H1 (cell line): ENCODE data around the gene PPP4R1. TPM values are rescaled to one million over a fixed set of nuclear protein-coding genes. Genes with fewer than 3 reads are reported as not detected.

Experiments used
- CTCF ChIA-PET: fragments of 300-600 bp; sonication (Branson Sonifier 250); formaldehyde crosslinking; loops from one replicate; lab custom pipeline; 2021; ENCODE audit not compliant: partially characterized antibody; lab: Charles Lee
- POLR2A ChIA-PET: fragments of 300-600 bp; sonication (Branson Sonifier 250); formaldehyde crosslinking; loops from one replicate; lab custom pipeline; 2021; ENCODE audit warnings: inconsistent platforms; ENCODE audit not compliant: partially characterized antibody; lab: Charles Lee
- DNase-seq, 2 experiments: peaks; one replicate each; pipeline versions ENCODE4 v3.0.0 to v3.0.0-alpha.2; 2010 to 2022; ENCODE audit warnings: low spot score in 2 of 2, low read depth in 1 of 2, mixed read lengths in 1 of 2
- FAIRE-seq: peaks from 2 replicates; lab custom pipeline; 2011; peaks lifted over from hg19 to GRCh38; lab: Jason Lieb, UNC
- H2AFZ ChIP-seq: 2 replicates; pipeline ENCODE4 v1.8.1; 2012; ENCODE audit warnings: low read length, inconsistent platforms
- H2AK5ac ChIP-seq: 2 replicates; pipeline ENCODE4 v1.6.1; 2013; ENCODE audit warnings: low read depth, low read length
- H2BK120ac ChIP-seq: replicated peaks from 2 replicates; pipeline ENCODE3; 2013; ENCODE audit warnings: low read depth, low read length, inconsistent platforms
- H2BK12ac ChIP-seq: 2 replicates; pipeline ENCODE4 v1.6.1; 2013; ENCODE audit warnings: low read depth, low read length
- H2BK15ac ChIP-seq: 2 replicates; pipeline ENCODE4 v1.6.1; 2013; ENCODE audit warnings: low read length
- H2BK20ac ChIP-seq: 2 replicates; pipeline ENCODE4 v1.6.1; 2013; ENCODE audit warnings: low read length
- H2BK5ac ChIP-seq: 2 replicates; pipeline ENCODE4 v1.6.1; 2013; ENCODE audit warnings: low read depth, low read length
- H3K14ac ChIP-seq: 2 replicates; pipeline ENCODE4 v1.6.1; 2013; ENCODE audit warnings: inconsistent platforms; ENCODE audit not compliant: insufficient read length
- H3K18ac ChIP-seq: 2 replicates; pipeline ENCODE4 v1.6.1; 2013; ENCODE audit warnings: low read length; ENCODE audit errors: extremely low read depth
- H3K23ac ChIP-seq: 2 replicates; pipeline ENCODE4 v1.6.1; 2013; ENCODE audit warnings: inconsistent platforms; ENCODE audit not compliant: insufficient read length
- H3K23me2 ChIP-seq: 2 replicates; pipeline ENCODE4 v1.6.1; 2013; ENCODE audit warnings: low read depth, low read length
- H3K27ac ChIP-seq: 2 replicates; pipeline ENCODE4 v1.6.1; 2011; ENCODE audit warnings: low read depth, low read length, inconsistent platforms
- H3K27me3 ChIP-seq, 4 experiments: replicated peaks in 1 of 4; 1 replicate in 1 of 4; 2 replicates in 3 of 4; pipeline versions ENCODE4 v1.6.1 to v1.8.1; 2011 to 2013; ENCODE audit warnings: low read length in 3 of 4, mild to moderate bottlenecking in 3 of 4, inconsistent platforms in 2 of 4, mixed read lengths in 2 of 4, moderate library complexity in 1 of 4; ENCODE audit not compliant: control insufficient read depth in 3 of 4, insufficient read depth in 3 of 4; ENCODE audit errors: extremely low read depth in 1 of 4
- H3K36me3 ChIP-seq, 4 experiments: 2 replicates each; pipeline versions ENCODE4 v1.6.1 to v1.8.1; 2011 to 2013; ENCODE audit warnings: mild to moderate bottlenecking in 4 of 4, low read length in 3 of 4, moderate library complexity in 2 of 4, control low read depth in 1 of 4, inconsistent platforms in 1 of 4; ENCODE audit not compliant: insufficient read depth in 4 of 4, control insufficient read depth in 2 of 4
- H3K4ac ChIP-seq: replicated peaks from 2 replicates; pipeline ENCODE3; 2013; ENCODE audit warnings: low read length, low read depth, mixed read lengths, inconsistent platforms; ENCODE audit not compliant: insufficient read length
- H3K4me1 ChIP-seq, 4 experiments: replicated peaks in 1 of 4; 1 replicate in 1 of 4; 2 replicates in 3 of 4; pipeline versions ENCODE4 v1.6.1 to v1.8.1; 2011 to 2013; ENCODE audit warnings: low read length in 3 of 4, inconsistent platforms in 2 of 4, mixed read lengths in 1 of 4; ENCODE audit not compliant: insufficient read depth in 4 of 4, control insufficient read depth in 3 of 4
- H3K4me2 ChIP-seq, 2 experiments: 2 replicates each; pipeline versions ENCODE4 v1.6.1 to v1.8.1; 2011 to 2013; ENCODE audit warnings: low read depth in 2 of 2, low read length in 2 of 2, control low read depth in 1 of 2, inconsistent platforms in 1 of 2, mild to moderate bottlenecking in 1 of 2; ENCODE audit not compliant: insufficient read depth in 1 of 2
- H3K4me3 ChIP-seq, 4 experiments: fragments of 200-600, 300-600 bp in 1 of 4; sonication (generic), shearing (Covaris generic), sonication (Bioruptor Twin) in 1 of 4; 2 replicates each; pipeline versions ENCODE4 v1.5.1 to v1.8.1; 2011 to 2016; ENCODE audit warnings: low read length in 4 of 4, low read depth in 3 of 4, control low read depth in 2 of 4, inconsistent platforms in 2 of 4, mild to moderate bottlenecking in 2 of 4, mixed read lengths in 1 of 4, moderate library complexity in 1 of 4; ENCODE audit not compliant: insufficient read depth in 2 of 4; ENCODE audit errors: extremely low read depth in 1 of 4
- H3K56ac ChIP-seq: replicated peaks from 2 replicates; pipeline ENCODE3; 2013; ENCODE audit warnings: low read depth, mild to moderate bottlenecking, mixed read lengths, low read length, inconsistent platforms; ENCODE audit not compliant: insufficient read length
- H3K79me1 ChIP-seq: 2 replicates; pipeline ENCODE4 v1.6.1; 2013; ENCODE audit warnings: low read depth, low read length, control low read depth
- H3K79me2 ChIP-seq, 2 experiments: 2 replicates each; pipeline versions ENCODE4 v1.6.1 to v1.8.1; 2012 to 2013; ENCODE audit warnings: low read length in 2 of 2, mild to moderate bottlenecking in 2 of 2, inconsistent platforms in 1 of 2; ENCODE audit not compliant: insufficient read depth in 2 of 2, control insufficient read depth in 1 of 2
- H3K9ac ChIP-seq, 4 experiments: replicated peaks in 1 of 4; 1 replicate in 1 of 4; 2 replicates in 3 of 4; pipeline versions ENCODE4 v1.6.1 to v1.8.1; 2011 to 2013; ENCODE audit warnings: low read depth in 3 of 4, low read length in 3 of 4, control low read depth in 2 of 4, mild to moderate bottlenecking in 2 of 4, moderate library complexity in 2 of 4, inconsistent platforms in 1 of 4; ENCODE audit errors: extremely low read depth in 1 of 4
- H3K9me3 ChIP-seq, 2 experiments: 2 replicates each; pipeline versions ENCODE4 v1.6.1 to v1.8.1; 2012 to 2013; ENCODE audit warnings: mild to moderate bottlenecking in 2 of 2, moderate library complexity in 2 of 2, control low read depth in 1 of 2, inconsistent platforms in 1 of 2, low read depth in 1 of 2, low read length in 1 of 2, mixed read lengths in 1 of 2; ENCODE audit not compliant: insufficient read depth in 2 of 2
- H4K20me1 ChIP-seq, 2 experiments: replicated peaks in 1 of 2; 2 replicates each; pipeline versions ENCODE3 to v1.8.1; 2011 to 2013; ENCODE audit warnings: inconsistent platforms in 2 of 2, low read length in 2 of 2, mild to moderate bottlenecking in 1 of 2; ENCODE audit not compliant: insufficient read depth in 2 of 2, control insufficient read depth in 1 of 2
- H4K5ac ChIP-seq: 2 replicates; pipeline ENCODE4 v1.6.1; 2013; ENCODE audit warnings: low read length, low read depth, mixed read lengths, inconsistent platforms; ENCODE audit not compliant: insufficient read length
- H4K8ac ChIP-seq: 2 replicates; pipeline ENCODE4 v1.8.0; 2013; ENCODE audit warnings: mild to moderate bottlenecking, moderate library complexity, low read length, inconsistent platforms; ENCODE audit not compliant: insufficient read depth; ENCODE audit errors: extremely low read depth
- H4K91ac ChIP-seq: replicated peaks from 2 replicates; pipeline ENCODE3; 2013; ENCODE audit warnings: low read length, mixed read lengths, inconsistent platforms; ENCODE audit not compliant: insufficient read length
- JUN ChIP-seq: IDR thresholded peaks from 2 replicates; pipeline ENCODE4 v1.6.1; 2011; ENCODE audit warnings: low read depth, mild to moderate bottlenecking, improper control_type of control experiment, low read length
- TBP ChIP-seq: IDR thresholded peaks from 2 replicates; pipeline ENCODE4 v1.6.1; 2011; ENCODE audit warnings: low read depth, low read length, improper control_type of control experiment
- WGBS, 2 experiments: shearing (Covaris generic) in 1 of 2; methylation state at CpG; one replicate each; pipeline versions ENCODE4 v1.1.6 to v1.1.7; 2013 to 2015; ENCODE audit warnings: low lambda C conversion rate in 2 of 2, mixed read lengths in 2 of 2, inconsistent platforms in 1 of 2, low coverage in 1 of 2, missing lambda C conversion rate in 1 of 2; ENCODE audit not compliant: insufficient replicate concordance in 2 of 2, insufficient coverage in 1 of 2, insufficient read length in 1 of 2; ENCODE audit errors: extremely low coverage in 1 of 2, missing lambda C conversion rate in 1 of 2; 5-methylcytosine and 5-hydroxymethylcytosine counted together
- polyA plus RNA-seq, 7 experiments: library from polyadenylated mRNA; depleted of rRNA in 3 of 7; stranded (reverse) in 5 of 7; unstranded in 2 of 7; fragments of >200 nt in 5 of 7; fragments of 200-250 nt in 2 of 7; gene quantifications; 1 replicate in 5 of 7; 2 replicates in 1 of 7; 4 replicates in 1 of 7; pipeline versions ENCODE4 v1.2.1 to v1.2.3, GENCODE V29; 2011 to 2013; ENCODE audit warnings: missing spikeins in 2 of 7, mixed read lengths in 2 of 7
- total RNA-seq: library from RNA; stranded (reverse); fragmentation: NEBNext Ultra II Directional; extraction: Animal tissue kit (Norgen Biotek cat#: 25700); gene quantifications from 2 replicates; pipeline ENCODE4 v1.2.1, GENCODE V29; 2021

PPP4R1 gene
- total and polyA plus RNA-seq, 2 of the 8 experiments (the other 6 are each of a cell fraction or from before 2014, with no cell fraction given) = 67.4 to 96.1 TPM

DNA sequence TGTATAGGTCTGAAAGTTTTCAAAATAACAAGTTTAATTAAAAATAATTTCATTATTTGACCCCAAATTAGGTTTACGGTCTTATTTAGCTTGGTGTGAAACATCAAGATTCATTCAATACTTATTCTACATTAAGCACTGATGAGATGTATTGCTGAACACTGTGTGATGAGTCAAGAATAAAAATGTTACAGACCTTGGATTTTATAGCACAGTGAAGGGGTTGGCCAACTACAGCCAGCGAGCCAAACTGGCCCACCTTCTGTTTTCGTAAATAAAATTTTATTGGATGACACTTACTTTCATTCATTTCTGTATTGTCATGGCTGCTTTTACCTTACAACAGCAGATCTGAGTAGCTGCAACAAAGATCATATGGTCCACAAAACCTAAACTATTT, 8.3 kb downstream of the PPP4R1 start:
- H3K79me2 ChIP-seq = peaks cover 6 to 92% of the 10 kb centered on the region in 2 experiments

More for the DNA sequence above, 8.3 kb downstream of the PPP4R1 start:
- DNase-seq (no peak), FAIRE-seq (no peak)
- Histone ChIP-seq H3K4ac (no peak overlapping the region), H2BK5ac (no peak overlapping the region), H3K27me3 (no peaks in the 10 kb centered on the region), H3K23me2 (no peaks in the 10 kb centered on the region), H2AFZ (no peak overlapping the region), H3K27ac (no peak overlapping the region), H3K9ac (no peak overlapping the region), H2BK12ac (no peak overlapping the region), H3K18ac (no peak overlapping the region), H3K79me1 (peaks cover 3% of the 10 kb centered on the region; the same call in 1 of the 2 replicates), H2BK15ac (no peak overlapping the region), H3K4me2 (no peak overlapping the region), H2AK5ac (no peak overlapping the region), H3K4me1 (peaks cover 0 to 2% (median 0%) of the 10 kb centered on the region in 4 experiments; a peak in 1 of 7 replicates), H3K4me3 (no peak overlapping the region), H4K5ac (no peak overlapping the region), H3K56ac (no peak overlapping the region), H3K36me3 (peaks cover 0 to 4% (median 1%) of the 10 kb centered on the region in 4 experiments; a peak in 2 of 8 replicates), H4K8ac (no peak overlapping the region), H4K91ac (no peak overlapping the region)
- 91% methylated on average over 3 of the region's 3 CpGs; no CpG with 5 or more reads in 1 of the 2 experiments for WGBS, 2 experiments
- CTCF ChIA-PET = interaction anchor here (1.0 kb wide), 1 partner anchor 10 kb away, joined by 3 read pairs; no protein-coding TSS in a partner anchor
- TF ChIP-seq JUN (no peak), TBP (no peak)
- TF ChIP-seq, all 59 proteins: peak for 0
- Histone ChIP-seq H3K23ac (no peak overlapping the region), H3K14ac (no peak overlapping the region), H4K20me1 (no peaks in the 10 kb centered on the region), H3K9me3 (no peaks in the 10 kb centered on the region; a peak in 1 of 4 replicates), H2BK120ac (no peak overlapping the region), H2BK20ac (no peak overlapping the region)
- POLR2A ChIA-PET = no interaction called here
